Fibroblast of the aortic adventitia (primary cell): ENCODE data around the gene PRKG1. TPM values are rescaled to one million over a fixed set of nuclear protein-coding genes. Genes with fewer than 3 reads are reported as not detected.
A peak's percentile ranks its signal among the peaks of the same experiment; 100 is the strongest.

Experiments
- DNase-seq: peaks from one replicate; pipeline ENCODE4 v3.0.0-alpha.2; 2010; ENCODE audit warnings: low read depth
- H3K4me3 ChIP-seq: 2 replicates; pipeline ENCODE4 v1.5.1; 2011; ENCODE audit warnings: low read depth, mild to moderate bottlenecking, control low read depth, low read length, moderate library complexity
- total RNA-seq: library from RNA; depleted of rRNA; stranded (reverse); fragments of >200 nt; gene quantifications from 2 replicates; pipeline ENCODE4 v1.2.3, GENCODE V29; 2012; ENCODE audit warnings: low replicate concordance
- TF ChIP-seq, protein P1 (sequence below): IDR thresholded peaks from 2 replicates; pipeline ENCODE4 v1.5.1; 2011; ENCODE audit warnings: mild to moderate bottlenecking, low read length, control low read depth, inconsistent platforms; ENCODE audit not compliant: insufficient read depth

PRKG1 gene
- total RNA-seq, 1 donor: 45.6 TPM

DNA sequence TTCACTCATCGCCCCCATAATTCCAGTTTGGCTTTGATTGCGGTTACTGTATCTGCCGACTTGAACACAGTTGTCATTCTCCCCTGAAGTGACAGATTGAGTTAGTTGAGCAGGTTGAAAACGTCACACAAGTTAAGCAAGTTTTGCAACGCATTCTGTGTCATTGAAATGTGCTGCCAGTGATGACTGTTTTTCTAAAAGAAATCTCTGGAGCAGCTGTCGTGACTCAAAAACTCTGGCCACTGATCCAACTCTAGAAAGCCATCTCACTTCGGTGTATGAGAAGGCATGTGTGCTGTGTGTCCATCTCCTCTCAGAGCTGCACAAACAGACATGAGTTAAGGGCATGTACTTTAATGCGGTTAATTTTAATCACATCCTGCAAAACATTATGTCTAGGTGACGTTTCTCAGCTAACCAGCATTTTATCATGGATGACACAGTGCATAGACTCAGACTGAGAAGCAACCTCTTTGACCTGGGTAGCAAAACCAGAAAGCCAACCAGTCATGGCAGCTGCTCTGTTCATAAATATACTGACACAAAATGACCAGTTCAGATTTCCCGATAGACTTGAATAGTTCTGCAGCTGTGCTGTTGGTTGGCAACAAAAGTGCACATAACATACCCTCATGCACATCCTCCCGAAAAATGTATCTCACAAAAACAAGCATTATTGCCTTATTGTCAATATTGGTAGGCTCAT lies 555.8 kb downstream of the PRKG1 start:
- TF ChIP-seq, protein P1, sequence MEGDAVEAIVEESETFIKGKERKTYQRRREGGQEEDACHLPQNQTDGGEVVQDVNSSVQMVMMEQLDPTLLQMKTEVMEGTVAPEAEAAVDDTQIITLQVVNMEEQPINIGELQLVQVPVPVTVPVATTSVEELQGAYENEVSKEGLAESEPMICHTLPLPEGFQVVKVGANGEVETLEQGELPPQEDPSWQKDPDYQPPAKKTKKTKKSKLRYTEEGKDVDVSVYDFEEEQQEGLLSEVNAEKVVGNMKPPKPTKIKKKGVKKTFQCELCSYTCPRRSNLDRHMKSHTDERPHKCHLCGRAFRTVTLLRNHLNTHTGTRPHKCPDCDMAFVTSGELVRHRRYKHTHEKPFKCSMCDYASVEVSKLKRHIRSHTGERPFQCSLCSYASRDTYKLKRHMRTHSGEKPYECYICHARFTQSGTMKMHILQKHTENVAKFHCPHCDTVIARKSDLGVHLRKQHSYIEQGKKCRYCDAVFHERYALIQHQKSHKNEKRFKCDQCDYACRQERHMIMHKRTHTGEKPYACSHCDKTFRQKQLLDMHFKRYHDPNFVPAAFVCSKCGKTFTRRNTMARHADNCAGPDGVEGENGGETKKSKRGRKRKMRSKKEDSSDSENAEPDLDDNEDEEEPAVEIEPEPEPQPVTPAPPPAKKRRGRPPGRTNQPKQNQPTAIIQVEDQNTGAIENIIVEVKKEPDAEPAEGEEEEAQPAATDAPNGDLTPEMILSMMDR: no peak
- no peak overlapping the region for H3K4me3 ChIP-seq
- peak; percentile 45 for DNase-seq

DNA sequence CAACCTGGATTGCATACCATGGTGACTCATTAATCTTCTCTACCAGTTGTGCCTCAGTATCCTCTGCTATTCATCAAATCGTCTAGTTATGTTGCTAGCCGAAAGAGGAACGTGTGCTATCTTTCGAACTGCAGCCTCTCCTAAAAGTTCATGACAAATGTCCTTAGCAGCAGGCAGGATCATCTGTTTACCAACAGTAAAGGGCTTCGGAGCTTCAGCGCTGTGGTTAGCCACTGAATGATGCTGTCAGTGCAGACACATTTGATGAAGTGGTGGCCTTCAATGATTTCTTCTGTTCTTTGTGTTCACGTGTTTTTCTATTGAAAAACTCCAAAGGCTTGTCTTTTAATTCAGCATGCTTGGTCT lies 556.3 kb downstream of the PRKG1 start:
- no peak for DNase-seq
- H3K4me3 ChIP-seq: no peak overlapping the region
- TF ChIP-seq, protein P1: no peak

DNA sequence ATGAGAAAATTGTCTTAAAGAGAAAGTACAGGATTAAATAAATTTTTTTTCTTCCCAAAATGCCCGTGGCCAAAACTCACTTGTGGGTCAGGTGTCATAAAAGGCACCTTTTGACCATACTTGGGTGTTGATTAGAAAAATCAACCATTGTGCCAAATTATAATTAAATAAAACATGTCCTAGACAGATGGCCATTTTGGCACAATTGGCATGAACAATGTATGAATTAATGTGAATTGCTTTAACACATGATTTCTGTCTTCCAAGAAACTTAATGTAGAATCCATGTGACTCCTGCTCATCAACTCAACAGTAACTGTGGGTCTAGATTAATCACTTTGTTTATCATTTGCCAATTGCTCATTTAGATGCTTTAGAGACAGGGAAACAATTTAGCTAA lies 561.1 kb downstream of the PRKG1 start:
- DNase-seq: no peak
- TF ChIP-seq, protein P1: no peak

GRCh38 chr10:51638211-51638610 lies 563.9 kb downstream of the PRKG1 start:
- TF ChIP-seq, protein P1: no peak
- no peak overlapping the region for H3K4me3 ChIP-seq
- DNase-seq: no peak

More for the DNA sequence above, 561.1 kb downstream of the PRKG1 start:
- no peak overlapping the region for H3K4me3 ChIP-seq

DNA sequence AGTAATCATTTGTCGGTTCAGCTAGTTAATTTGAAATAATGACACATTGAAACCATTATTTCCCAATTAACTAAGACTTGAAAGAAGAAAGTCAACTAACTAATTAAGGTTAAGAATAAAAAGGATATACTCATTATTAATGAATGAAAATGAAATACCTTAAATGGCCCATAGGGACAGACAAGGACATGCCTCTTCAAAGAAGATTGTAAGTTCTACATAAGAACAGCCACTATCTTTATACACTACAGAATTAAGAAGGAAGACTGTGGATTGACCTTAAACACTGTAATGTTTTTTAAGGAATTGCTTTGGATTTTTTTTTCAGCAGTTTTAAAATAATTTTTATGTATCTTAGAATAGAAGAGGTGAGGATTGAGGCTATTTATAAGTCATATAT lies 564.5 kb downstream of the PRKG1 start:
- TF ChIP-seq, protein P1: peak; percentile 23
- no peak for DNase-seq
- no peak overlapping the region for H3K4me3 ChIP-seq

- TF ChIP-seq, protein P1: no peak
- no peak overlapping the region for H3K4me3 ChIP-seq
- DNase-seq: peak; percentile 56
Observed at GRCh38 chr10:51640120-51640819, 566.0 kb downstream of the PRKG1 start.
